Measurements from ENCODE around the gene RAB35.

RAB35 gene

GRCh38 chr12:120078868-120079267 is 37.7 kb downstream of the RAB35 start:
- DNase-seq: no peak
- Mint-ChIP-seq H3K9me3 (no peaks in the 10 kb centered on the region), H3K4me3 (no peak overlapping the region), H3K27ac (no peak overlapping the region), H3K27me3 (ENCODE audit: low read depth, poor library complexity) (no peaks in the 10 kb centered on the region), H3K36me3 (ENCODE audit: low read depth) (no peaks in the 10 kb centered on the region), H3K4me1 (peaks cover 30% of the 10 kb centered on the region)
- no peak for TF ChIP-seq CTCF (IDR thresholded peaks at IDR 0.05)

GRCh38 chr12:120077260-120077659 is 39.3 kb downstream of the RAB35 start:
- no peaks in the 10 kb centered on the region for H3K27me3 Mint-ChIP-seq (ENCODE audit: low read depth, poor library complexity)
- peaks cover 30% of the 10 kb centered on the region for H3K4me1 Mint-ChIP-seq
- H3K4me3 Mint-ChIP-seq: no peak overlapping the region
- no peak for DNase-seq
- H3K9me3 Mint-ChIP-seq: no peaks in the 10 kb centered on the region
- H3K27ac Mint-ChIP-seq: no peak overlapping the region
- H3K36me3 Mint-ChIP-seq (ENCODE audit: low read depth): no peaks in the 10 kb centered on the region
- TF ChIP-seq CTCF (IDR thresholded peaks at IDR 0.05): no peak

- Mint-ChIP-seq H3K9me3 (no peaks in the 10 kb centered on the region), H3K4me3 (no peak overlapping the region), H3K27ac (no peak overlapping the region), H3K27me3 (ENCODE audit: low read depth, poor library complexity) (no peaks in the 10 kb centered on the region), H3K36me3 (ENCODE audit: low read depth) (no peaks in the 10 kb centered on the region), H3K4me1 (peaks cover 30% of the 10 kb centered on the region)
- no peak for TF ChIP-seq CTCF (IDR thresholded peaks at IDR 0.05)
- no peak for DNase-seq
Measured at GRCh38 chr12:120076651-120077050, 39.9 kb downstream of the RAB35 start.

- H3K27me3 Mint-ChIP-seq (ENCODE audit: low read depth, poor library complexity): no peaks in the 10 kb centered on the region
- no peak overlapping the region for H3K4me3 Mint-ChIP-seq
- H3K4me1 Mint-ChIP-seq: peaks cover 30% of the 10 kb centered on the region
- H3K36me3 Mint-ChIP-seq (ENCODE audit: low read depth): no peaks in the 10 kb centered on the region
- TF ChIP-seq CTCF (IDR thresholded peaks at IDR 0.05): no peak
- no peak overlapping the region for H3K27ac Mint-ChIP-seq
- no peaks in the 10 kb centered on the region for H3K9me3 Mint-ChIP-seq
- no peak for DNase-seq
Measured at GRCh38 chr12:120075034-120075616, 41.4 kb downstream of the RAB35 start.

- Mint-ChIP-seq H3K27me3 (ENCODE audit: low read depth, poor library complexity) (peaks cover 5% of the 10 kb centered on the region), H3K27ac (no peak overlapping the region)
- no peak for DNase-seq
Measured at GRCh38 chr12:120072472-120073249, 43.9 kb downstream of the RAB35 start.

More at GRCh38 chr12:120072472-120073249, 43.9 kb downstream of the RAB35 start:
- no peaks in the 10 kb centered on the region for H3K9me3 Mint-ChIP-seq
- H3K4me1 Mint-ChIP-seq: peaks cover 5% of the 10 kb centered on the region
- TF ChIP-seq CTCF (IDR thresholded peaks at IDR 0.05): no peak
- no peak overlapping the region for H3K4me3 Mint-ChIP-seq
- no peaks in the 10 kb centered on the region for H3K36me3 Mint-ChIP-seq (ENCODE audit: low read depth)

All from nephron progenitor cell (in vitro differentiated cells).